Measurements from ENCODE around the gene PON2.

DNA sequence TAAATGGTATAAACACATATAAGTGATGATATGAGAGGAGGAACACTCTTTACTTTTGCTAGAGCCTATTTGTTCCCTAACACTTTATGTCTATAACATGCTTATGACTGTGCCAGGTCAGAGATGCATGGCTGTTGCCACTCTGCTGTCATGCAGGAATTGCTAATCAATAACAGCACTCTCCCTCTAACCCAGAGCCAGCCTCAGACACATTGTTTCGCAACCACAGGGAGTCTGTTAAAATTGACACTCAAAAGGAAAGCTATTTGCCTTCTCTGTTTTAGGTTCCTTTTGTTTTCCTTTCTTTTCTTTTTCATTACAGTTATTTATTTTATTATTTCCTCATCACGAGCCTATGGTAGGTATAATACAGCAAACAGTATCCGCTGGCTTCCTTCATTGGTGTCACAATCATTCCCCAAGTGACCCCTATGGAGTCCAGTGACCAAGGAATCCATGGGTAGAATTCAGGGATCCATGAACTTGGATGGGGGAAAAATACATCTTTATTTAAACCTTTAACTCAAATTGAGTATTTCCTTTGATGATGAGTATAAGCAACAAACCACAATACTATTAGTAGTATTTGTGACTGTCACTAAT lies 6.8 kb downstream of the PON2 start:
- TF ChIP-seq NANOG (IDR thresholded peaks at IDR 0.05; ENCODE audit: borderline replicate concordance) (no peak), ZNF114 (CRISPR knock-in tag; IDR thresholded peaks at IDR 0.05) (no peak), EZH2phosphoT487 (IDR thresholded peaks at IDR 0.05; ENCODE audit: unreplicated experiment) (no peak), REST (IDR thresholded peaks at IDR 0.05; ENCODE audit: unreplicated experiment) (no peak), POLR2AphosphoS5 (IDR thresholded peaks at IDR 0.05; ENCODE audit: low read depth) (no peak), EZH2 (IDR thresholded peaks at IDR 0.05; ENCODE audit: low read depth, unreplicated experiment) (no peak)
- TF ChIP-seq, protein P1, sequence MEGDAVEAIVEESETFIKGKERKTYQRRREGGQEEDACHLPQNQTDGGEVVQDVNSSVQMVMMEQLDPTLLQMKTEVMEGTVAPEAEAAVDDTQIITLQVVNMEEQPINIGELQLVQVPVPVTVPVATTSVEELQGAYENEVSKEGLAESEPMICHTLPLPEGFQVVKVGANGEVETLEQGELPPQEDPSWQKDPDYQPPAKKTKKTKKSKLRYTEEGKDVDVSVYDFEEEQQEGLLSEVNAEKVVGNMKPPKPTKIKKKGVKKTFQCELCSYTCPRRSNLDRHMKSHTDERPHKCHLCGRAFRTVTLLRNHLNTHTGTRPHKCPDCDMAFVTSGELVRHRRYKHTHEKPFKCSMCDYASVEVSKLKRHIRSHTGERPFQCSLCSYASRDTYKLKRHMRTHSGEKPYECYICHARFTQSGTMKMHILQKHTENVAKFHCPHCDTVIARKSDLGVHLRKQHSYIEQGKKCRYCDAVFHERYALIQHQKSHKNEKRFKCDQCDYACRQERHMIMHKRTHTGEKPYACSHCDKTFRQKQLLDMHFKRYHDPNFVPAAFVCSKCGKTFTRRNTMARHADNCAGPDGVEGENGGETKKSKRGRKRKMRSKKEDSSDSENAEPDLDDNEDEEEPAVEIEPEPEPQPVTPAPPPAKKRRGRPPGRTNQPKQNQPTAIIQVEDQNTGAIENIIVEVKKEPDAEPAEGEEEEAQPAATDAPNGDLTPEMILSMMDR (conservative IDR thresholded peaks at IDR 0.05; ENCODE audit: low read depth in 2 of 2): no peak
